AG09309 (cell line): ENCODE data around the gene CMSS1.
"Not testable (repeated sequence)": the region's sequence is repeated elsewhere in the genome, so short reads cannot be mapped to it uniquely, and the experiment has no call there.

Source experiments
- DNase-seq: peaks from one replicate; pipeline ENCODE4 v3.0.0-alpha.2; 2010; ENCODE audit warnings: low read depth
- H3K4me3 ChIP-seq: 2 replicates; pipeline ENCODE4 v1.5.1; 2011; ENCODE audit warnings: mild to moderate bottlenecking, low read depth, low read length, moderate library complexity; ENCODE audit not compliant: control insufficient read depth
- TF ChIP-seq, protein P1 (sequence below): IDR thresholded peaks from 2 replicates; pipeline ENCODE4 v1.5.1; 2011; ENCODE audit warnings: mild to moderate bottlenecking, low read depth, low read length, inconsistent platforms; ENCODE audit not compliant: insufficient read depth, control insufficient read depth; ENCODE audit errors: missing control alignments

Gene CMSS1

DNA sequence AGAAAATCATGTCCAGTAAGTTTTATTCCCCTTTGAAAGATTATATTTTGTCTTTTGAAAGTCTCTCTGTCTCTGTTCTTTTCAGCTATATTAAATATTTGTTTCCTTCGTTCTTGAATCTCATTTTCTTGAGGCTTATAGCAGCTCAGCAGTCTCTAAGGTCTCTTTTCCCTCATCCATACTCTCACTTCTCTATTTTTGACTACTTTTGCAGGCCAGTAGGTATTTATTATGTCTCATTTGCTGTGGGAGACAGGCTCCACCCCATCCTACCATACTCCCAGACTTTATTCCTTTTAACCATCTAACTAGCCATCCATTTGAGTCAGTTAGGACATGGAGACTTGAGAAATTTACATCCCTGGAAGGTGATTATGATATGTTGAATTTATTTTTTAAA is 225.6 kb downstream of the CMSS1 start:
- no peak overlapping the region for H3K4me3 ChIP-seq
- TF ChIP-seq, protein P1, sequence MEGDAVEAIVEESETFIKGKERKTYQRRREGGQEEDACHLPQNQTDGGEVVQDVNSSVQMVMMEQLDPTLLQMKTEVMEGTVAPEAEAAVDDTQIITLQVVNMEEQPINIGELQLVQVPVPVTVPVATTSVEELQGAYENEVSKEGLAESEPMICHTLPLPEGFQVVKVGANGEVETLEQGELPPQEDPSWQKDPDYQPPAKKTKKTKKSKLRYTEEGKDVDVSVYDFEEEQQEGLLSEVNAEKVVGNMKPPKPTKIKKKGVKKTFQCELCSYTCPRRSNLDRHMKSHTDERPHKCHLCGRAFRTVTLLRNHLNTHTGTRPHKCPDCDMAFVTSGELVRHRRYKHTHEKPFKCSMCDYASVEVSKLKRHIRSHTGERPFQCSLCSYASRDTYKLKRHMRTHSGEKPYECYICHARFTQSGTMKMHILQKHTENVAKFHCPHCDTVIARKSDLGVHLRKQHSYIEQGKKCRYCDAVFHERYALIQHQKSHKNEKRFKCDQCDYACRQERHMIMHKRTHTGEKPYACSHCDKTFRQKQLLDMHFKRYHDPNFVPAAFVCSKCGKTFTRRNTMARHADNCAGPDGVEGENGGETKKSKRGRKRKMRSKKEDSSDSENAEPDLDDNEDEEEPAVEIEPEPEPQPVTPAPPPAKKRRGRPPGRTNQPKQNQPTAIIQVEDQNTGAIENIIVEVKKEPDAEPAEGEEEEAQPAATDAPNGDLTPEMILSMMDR = no peak
- DNase-seq = no peak

DNA sequence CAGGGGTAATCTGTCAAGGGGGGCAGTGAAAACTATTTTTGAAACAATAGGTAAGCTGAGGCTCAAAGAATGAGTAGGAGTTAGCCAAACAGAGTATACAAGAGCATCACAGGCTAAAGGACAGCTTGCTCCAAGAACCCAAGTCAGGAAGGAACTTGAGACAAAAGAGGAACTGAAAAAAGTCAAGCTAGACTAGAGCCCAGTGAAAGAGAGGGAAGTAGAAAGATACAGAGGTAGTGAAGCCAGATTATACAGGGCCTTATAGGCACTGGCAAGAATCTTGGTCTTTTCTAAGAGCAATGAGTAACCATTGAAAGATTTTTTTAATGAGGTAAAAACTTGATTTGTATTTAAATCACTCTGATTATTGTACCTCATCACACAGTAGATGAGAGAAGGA is 226.7 kb downstream of the CMSS1 start:
- DNase-seq = no peak
- no peak overlapping the region for H3K4me3 ChIP-seq
- TF ChIP-seq, protein P1 = no peak

DNA sequence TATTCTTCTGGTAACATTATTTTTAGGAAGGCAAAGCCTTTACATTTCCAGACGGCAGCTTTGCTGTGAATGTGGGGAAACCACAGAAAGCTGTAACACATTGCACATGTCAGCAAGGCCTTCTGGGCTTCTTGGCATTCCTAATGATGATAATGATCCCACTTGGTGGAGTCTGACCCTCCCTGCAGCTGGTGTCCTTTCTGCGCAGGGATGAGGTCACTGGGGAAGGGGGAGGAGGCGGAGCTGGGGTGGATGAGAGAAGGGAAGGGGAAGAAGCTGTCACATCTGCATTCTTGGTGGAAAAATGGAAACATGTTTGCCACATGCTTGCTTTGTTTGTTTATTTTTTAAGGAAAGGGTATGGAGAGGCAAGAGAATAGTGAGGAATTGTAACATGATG is 228.0 kb downstream of the CMSS1 start:
- TF ChIP-seq, protein P1 = no peak

DNA sequence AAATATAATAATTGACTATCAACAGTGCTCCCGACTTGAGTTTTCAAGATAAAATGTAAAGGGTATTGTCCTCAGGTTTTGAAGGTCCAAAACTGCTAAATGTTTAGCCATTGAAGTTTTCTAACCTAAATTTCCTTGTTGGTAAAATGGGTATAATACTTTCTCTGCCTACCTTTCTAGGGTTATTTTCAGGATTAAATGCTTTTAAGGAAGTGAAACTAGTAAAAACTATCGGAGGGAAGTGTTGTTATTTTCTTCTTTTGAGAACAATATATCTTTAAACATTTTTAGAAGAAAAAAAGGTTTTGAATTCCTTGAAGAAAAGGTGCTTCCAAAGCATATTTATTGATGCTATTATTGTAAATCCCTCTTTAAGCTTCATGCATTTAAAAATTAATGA is 229.3 kb downstream of the CMSS1 start:
- no peak for DNase-seq
- no peak overlapping the region for H3K4me3 ChIP-seq
- TF ChIP-seq, protein P1 = no peak

More for the DNA sequence above, 228.0 kb downstream of the CMSS1 start:
- peak; percentile 79 for DNase-seq
- H3K4me3 ChIP-seq = no peak overlapping the region

DNA sequence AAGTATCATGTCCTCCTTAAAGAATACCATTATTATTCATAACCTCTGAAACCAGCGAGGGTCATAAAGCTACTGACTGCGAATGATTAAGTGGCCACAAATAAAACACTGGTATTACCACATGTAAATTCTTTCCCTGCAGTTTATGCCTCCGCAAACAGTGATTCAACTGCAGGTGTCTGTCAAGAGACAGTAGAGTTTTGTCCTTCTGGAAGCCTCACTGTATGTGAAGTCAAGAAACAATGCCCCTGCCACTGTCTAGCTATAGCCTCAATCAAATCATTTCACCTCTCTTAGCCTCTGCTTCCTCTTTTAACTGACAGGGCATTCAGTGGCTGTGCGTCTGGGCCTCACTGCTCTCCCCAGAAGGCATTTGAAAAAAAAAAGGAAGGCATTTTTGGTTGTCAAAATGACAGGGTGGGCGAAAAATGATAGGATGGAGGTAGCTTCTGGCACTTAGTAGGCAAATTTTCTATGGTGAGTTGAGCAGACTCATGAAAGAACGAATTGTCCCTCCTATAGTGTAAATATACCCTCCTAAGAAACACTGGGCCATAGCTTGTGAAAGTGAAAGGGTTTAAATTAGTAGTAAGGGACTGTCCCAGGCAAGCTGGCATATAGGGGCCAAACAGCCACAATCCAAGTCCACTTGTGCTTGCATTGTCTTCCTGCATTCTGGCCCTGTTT is 229.9 kb downstream of the CMSS1 start:
- no peak overlapping the region for H3K4me3 ChIP-seq
- TF ChIP-seq, protein P1 = no peak
- DNase-seq = peak; percentile 80

DNA sequence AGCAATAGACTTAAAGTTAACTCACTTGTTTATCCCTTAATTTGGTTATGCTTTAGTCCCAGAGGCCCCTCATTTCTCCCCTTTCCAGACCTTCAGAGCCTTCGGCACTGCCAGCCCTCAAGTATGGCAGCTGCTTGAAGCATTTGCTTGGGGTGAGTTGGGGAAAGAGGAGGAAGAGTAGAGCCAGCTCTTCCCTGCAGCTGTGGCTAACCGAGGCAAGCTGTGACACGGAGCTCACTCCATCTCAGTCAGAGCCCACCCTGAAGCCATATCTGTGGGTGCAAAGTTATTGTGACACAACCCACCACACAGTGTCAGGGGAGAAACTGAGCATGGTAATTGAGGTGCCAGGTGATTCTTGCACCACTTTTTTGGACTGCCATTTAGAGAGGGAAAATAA is 230.6 kb downstream of the CMSS1 start:
- DNase-seq = no peak
- H3K4me3 ChIP-seq = no peak overlapping the region
- TF ChIP-seq, protein P1 = no peak

DNA sequence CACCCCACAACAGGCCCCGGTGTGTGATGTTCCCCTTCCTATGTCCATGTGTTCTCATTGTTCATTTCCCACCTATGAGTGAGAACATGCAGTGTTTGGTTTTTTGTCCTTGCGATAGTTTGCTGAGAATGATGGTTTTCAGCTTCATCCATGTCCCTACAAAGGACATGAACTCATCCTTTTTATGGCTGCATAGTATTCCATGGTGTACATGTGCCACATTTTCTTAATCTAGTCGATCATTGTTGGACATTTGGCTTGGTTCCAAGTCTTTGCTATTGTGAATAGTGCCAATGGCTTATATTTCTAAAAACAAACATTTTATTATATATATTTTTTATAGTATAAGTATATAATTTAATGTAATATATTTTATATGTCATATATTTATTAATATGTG is 233.9 kb downstream of the CMSS1 start:
- DNase-seq, H3K4me3 ChIP-seq: not testable (repeated sequence)
